ENCODE data around the gene HS2ST1.

GRCh38 chr1:87134625-87135328 is 220.3 kb downstream of the HS2ST1 start:
- TF ChIP-seq CTCF (conservative IDR thresholded peaks at IDR 0.05; ENCODE audit: low read depth, low read length) = no peak
- no peak for TF ChIP-seq EZH2 (IDR thresholded peaks at IDR 0.05; ENCODE audit: borderline replicate concordance, low read depth, low read length, poor library complexity, severe bottlenecking)

All from A673 (cell line).